GM21576 (cell line): ENCODE results near the gene ACAD9.

Experiments
- ATAC-seq: cut with Tn5 transposase; IDR thresholded peaks from one replicate; pipeline ENCODE4 v1.9.1; 2021; ENCODE audit warnings: mild to moderate bottlenecking, moderate library complexity; ENCODE audit not compliant: unreplicated experiment

ACAD9 gene

GRCh38 chr3:128932516-128933212 lies 53.2 kb downstream of the ACAD9 start:
- no peak for ATAC-seq

- no peak for ATAC-seq
These were observed 53.9 kb downstream of the ACAD9 start for GRCh38 chr3:128933213-128933921.

- no peak for ATAC-seq
These were observed 54.5 kb downstream of the ACAD9 start for GRCh38 chr3:128933922-128934253.

GRCh38 chr3:128935922-128936321 lies 56.5 kb downstream of the ACAD9 start:
- ATAC-seq = no peak

GRCh38 chr3:128936341-128936740 lies 56.9 kb downstream of the ACAD9 start:
- ATAC-seq = no peak

GRCh38 chr3:128940252-128940651 lies 60.8 kb downstream of the ACAD9 start:
- no peak for ATAC-seq

GRCh38 chr3:128942161-128942952 lies 62.9 kb downstream of the ACAD9 start:
- ATAC-seq = no peak

GRCh38 chr3:128945041-128945877 lies 65.8 kb downstream of the ACAD9 start:
- no peak for ATAC-seq

GRCh38 chr3:128945878-128946175 lies 66.4 kb downstream of the ACAD9 start:
- ATAC-seq = no peak

GRCh38 chr3:128946411-128946810 lies 67.0 kb downstream of the ACAD9 start:
- no peak for ATAC-seq

- no peak for ATAC-seq
These were observed 69.7 kb downstream of the ACAD9 start for GRCh38 chr3:128949158-128949557.

GRCh38 chr3:128950223-128950938 lies 71.0 kb downstream of the ACAD9 start:
- ATAC-seq = no peak

- ATAC-seq = no peak
These were observed 77.0 kb downstream of the ACAD9 start for GRCh38 chr3:128956440-128956839.
